Hepatocyte (in vitro differentiated cells): Measurements from ENCODE around the gene MRTFA. TPM values are rescaled to one million over a fixed set of nuclear protein-coding genes. Genes with fewer than 3 reads are reported as not detected.

Experiments
- DNase-seq: peaks from one replicate; pipeline ENCODE4 v3.0.0-alpha.2; 2016; ENCODE audit warnings: low spot score
- H2AFZ ChIP-seq: fragments of 200-600 bp; sonication (generic); 2 replicates; pipeline ENCODE4 v1.6.0; 2016; ENCODE audit warnings: antibody characterized with exemption, mild to moderate bottlenecking
- H3K27ac ChIP-seq: fragments of 200-600 bp; sonication (generic); 2 replicates; pipeline ENCODE4 v1.5.1; 2016; ENCODE audit warnings: mild to moderate bottlenecking
- H3K27me3 ChIP-seq: fragments of 200-600 bp; sonication (generic); 2 replicates; pipeline ENCODE4 v1.6.1; 2016
- H3K36me3 ChIP-seq: fragments of 200-600 bp; sonication (generic); replicated peaks from 2 replicates; pipeline ENCODE4 v1.5.1; 2016; ENCODE audit warnings: low read depth; ENCODE audit not compliant: insufficient read depth
- H3K4me1 ChIP-seq: fragments of 200-600 bp; sonication (generic); 2 replicates; pipeline ENCODE4 v1.5.1; 2016; ENCODE audit warnings: mild to moderate bottlenecking, moderate library complexity; ENCODE audit not compliant: insufficient read depth
- H3K4me2 ChIP-seq: fragments of 200-600 bp; sonication (generic); 2 replicates; pipeline ENCODE4 v1.6.0; 2016
- H3K4me3 ChIP-seq: fragments of 200-600 bp; sonication (generic); 2 replicates; pipeline ENCODE4 v1.5.1; 2016; ENCODE audit warnings: mild to moderate bottlenecking
- H3K79me2 ChIP-seq: fragments of 200-600 bp; sonication (generic); 2 replicates; pipeline ENCODE4 v1.6.0; 2017; ENCODE audit warnings: mild to moderate bottlenecking
- H3K9me2 ChIP-seq: fragments of 200-600 bp; sonication (generic); replicated peaks from 2 replicates; pipeline ENCODE4 v1.6.0; 2017; ENCODE audit warnings: mild to moderate bottlenecking; ENCODE audit not compliant: insufficient read depth
- H3K9me3 ChIP-seq: fragments of 200-600 bp; sonication (generic); 2 replicates; pipeline ENCODE4 v1.5.1; 2016; ENCODE audit warnings: low read depth, mild to moderate bottlenecking
- H4K20me1 ChIP-seq: fragments of 200-600 bp; sonication (generic); 2 replicates; pipeline ENCODE4 v1.6.0; 2016; ENCODE audit warnings: mild to moderate bottlenecking; ENCODE audit not compliant: insufficient read depth, poor library complexity, severe bottlenecking
- EZH2 ChIP-seq: fragments of 200-600 bp; sonication (generic); IDR thresholded peaks from 2 replicates; pipeline ENCODE4 v1.6.1; 2016; ENCODE audit warnings: antibody characterized with exemption, mild to moderate bottlenecking, borderline replicate concordance
- EZH2phosphoT487 ChIP-seq: fragments of 200-600 bp; sonication (generic); IDR thresholded peaks from one replicate; pipeline ENCODE4 v1.6.1; 2018; ENCODE audit warnings: antibody characterized with exemption, mild to moderate bottlenecking, low read depth, moderate library complexity; ENCODE audit not compliant: unreplicated experiment, severe bottlenecking
- WGBS: methylation state at CpG from one replicate; pipeline ENCODE4 v1.1.6; 2016; ENCODE audit warnings: low lambda C conversion rate; ENCODE audit errors: missing lambda C conversion rate; 5-methylcytosine and 5-hydroxymethylcytosine counted together
- polyA plus RNA-seq: library from polyadenylated mRNA; unstranded; fragments of >200 nt; fragmentation: Nextera tagmentation; extraction: Ambion mirVana; gene quantifications from 2 replicates; pipeline ENCODE4 v1.2.1, GENCODE V29; 2016
- total RNA-seq: library from RNA; depleted of rRNA; stranded (reverse); fragments of >200 nt; gene quantifications from 2 replicates; pipeline ENCODE4 v1.2.3, GENCODE V29; 2014
- TF ChIP-seq, protein P1 (sequence below): fragments of 200-600 bp; sonication (generic); IDR thresholded peaks from 2 replicates; pipeline ENCODE4 v1.5.1; 2016; ENCODE audit warnings: antibody characterized with exemption, mild to moderate bottlenecking; ENCODE audit not compliant: poor library complexity

Gene MRTFA
- total and polyA plus RNA-seq, 2 experiments from 2014 or later = 19.0 to 29.7 TPM

DNA sequence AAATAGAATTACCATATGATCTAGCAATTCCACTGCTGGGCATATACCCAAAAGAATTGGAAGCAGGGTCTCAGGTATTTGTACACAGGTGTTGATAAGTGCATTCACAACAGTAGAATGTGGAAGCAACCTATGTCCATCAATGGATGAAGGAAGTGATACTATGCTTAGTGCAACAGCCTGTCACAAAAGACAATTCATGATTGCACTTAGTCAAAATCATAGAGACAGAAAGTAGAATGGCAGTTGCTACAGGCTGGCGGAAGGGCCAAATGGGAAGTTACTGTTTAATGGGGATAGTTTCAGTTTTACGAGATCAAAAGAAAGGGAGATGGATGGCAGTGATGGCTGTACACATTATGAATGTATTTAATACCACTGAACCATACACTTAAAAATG, 224.1 kb downstream of the MRTFA start:
- TF ChIP-seq EZH2 (no peak), EZH2phosphoT487 (no peak)
- TF ChIP-seq, protein P1, sequence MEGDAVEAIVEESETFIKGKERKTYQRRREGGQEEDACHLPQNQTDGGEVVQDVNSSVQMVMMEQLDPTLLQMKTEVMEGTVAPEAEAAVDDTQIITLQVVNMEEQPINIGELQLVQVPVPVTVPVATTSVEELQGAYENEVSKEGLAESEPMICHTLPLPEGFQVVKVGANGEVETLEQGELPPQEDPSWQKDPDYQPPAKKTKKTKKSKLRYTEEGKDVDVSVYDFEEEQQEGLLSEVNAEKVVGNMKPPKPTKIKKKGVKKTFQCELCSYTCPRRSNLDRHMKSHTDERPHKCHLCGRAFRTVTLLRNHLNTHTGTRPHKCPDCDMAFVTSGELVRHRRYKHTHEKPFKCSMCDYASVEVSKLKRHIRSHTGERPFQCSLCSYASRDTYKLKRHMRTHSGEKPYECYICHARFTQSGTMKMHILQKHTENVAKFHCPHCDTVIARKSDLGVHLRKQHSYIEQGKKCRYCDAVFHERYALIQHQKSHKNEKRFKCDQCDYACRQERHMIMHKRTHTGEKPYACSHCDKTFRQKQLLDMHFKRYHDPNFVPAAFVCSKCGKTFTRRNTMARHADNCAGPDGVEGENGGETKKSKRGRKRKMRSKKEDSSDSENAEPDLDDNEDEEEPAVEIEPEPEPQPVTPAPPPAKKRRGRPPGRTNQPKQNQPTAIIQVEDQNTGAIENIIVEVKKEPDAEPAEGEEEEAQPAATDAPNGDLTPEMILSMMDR = no peak
- no peaks in the 10 kb centered on the region for H3K36me3 ChIP-seq
- H4K20me1 ChIP-seq = no peaks in the 10 kb centered on the region
- no peaks in the 10 kb centered on the region for H3K27me3 ChIP-seq
- H3K27ac ChIP-seq = no peak overlapping the region
- 93% methylated on average over 2 of the region's 2 CpGs for WGBS
- no peaks in the 10 kb centered on the region for H3K9me3 ChIP-seq
- no peaks in the 10 kb centered on the region for H3K4me1 ChIP-seq
- no peak overlapping the region for H3K4me2 ChIP-seq
- no peaks in the 10 kb centered on the region for H3K79me2 ChIP-seq
- no peak overlapping the region for H2AFZ ChIP-seq
- DNase-seq = no peak
- no peaks in the 10 kb centered on the region for H3K9me2 ChIP-seq
- no peak overlapping the region for H3K4me3 ChIP-seq

DNA sequence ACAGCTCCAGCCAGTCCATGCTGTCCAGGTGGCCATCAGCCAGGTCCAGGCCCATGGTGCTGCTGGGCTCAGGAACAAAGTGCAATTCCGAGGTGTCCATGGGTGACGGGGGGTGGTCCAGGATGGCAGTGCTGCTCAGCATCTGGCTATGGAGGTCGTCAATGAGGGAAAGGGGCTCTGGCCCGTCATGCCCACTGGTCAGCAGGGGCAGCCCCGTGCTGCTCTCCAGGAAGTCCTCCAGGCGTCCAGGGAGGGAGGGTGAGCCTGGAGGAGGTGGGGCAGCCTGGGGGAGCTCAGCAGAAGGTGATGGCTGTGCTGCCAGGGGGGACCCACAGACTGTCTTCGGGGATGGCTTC, 225.0 kb downstream of the MRTFA start:
- Histone ChIP-seq H3K36me3 (no peaks in the 10 kb centered on the region), H2AFZ (no peak overlapping the region), H3K9me3 (no peaks in the 10 kb centered on the region), H3K79me2 (no peaks in the 10 kb centered on the region), H3K4me1 (no peaks in the 10 kb centered on the region), H4K20me1 (no peaks in the 10 kb centered on the region), H3K4me2 (no peak overlapping the region), H3K27me3 (no peaks in the 10 kb centered on the region), H3K4me3 (no peak overlapping the region), H3K9me2 (no peaks in the 10 kb centered on the region), H3K27ac (no peak overlapping the region)
- TF ChIP-seq EZH2 = no peak
- TF ChIP-seq EZH2phosphoT487 = no peak
- TF ChIP-seq, protein P1 = no peak
- WGBS = 90% methylated on average over 7 of the region's 7 CpGs
- no peak for DNase-seq

DNA sequence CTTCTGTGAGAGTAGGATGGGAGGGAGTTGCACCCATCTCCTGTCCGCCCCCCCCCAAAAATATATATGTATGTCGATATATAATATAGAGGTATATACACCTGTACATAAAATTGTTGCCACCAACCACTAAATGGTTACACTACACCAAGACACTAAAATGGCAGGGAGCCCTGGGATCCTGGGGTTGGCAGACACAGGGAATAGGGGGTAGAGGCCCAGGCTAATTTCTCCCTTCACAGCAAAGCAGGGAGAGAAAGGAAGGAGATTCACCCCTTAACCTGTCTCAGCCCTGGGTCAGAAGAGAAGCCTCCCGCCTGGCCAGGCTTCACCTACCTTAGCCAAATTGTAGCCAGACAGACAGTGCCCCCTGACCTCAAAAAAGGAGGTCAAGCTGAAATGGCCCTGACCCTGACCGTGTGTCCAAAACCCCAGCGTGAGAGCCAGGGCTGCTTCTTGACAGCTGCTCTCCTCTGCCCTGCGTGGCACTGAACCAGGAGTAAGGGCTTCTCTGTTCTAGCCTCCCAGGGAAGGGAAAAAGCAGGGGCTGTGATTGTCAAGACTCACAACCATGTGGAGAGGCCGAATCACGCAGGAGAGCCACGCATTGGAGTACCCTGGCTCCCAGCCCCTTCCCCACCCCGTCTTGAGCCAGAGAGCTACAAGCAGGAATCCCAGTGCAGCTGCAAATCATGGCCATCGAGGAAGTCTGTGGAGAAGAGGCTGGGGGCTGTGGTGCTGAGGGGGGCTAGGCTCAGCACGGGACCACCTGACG, 225.6 kb downstream of the MRTFA start:
- Histone ChIP-seq H3K9me2 (no peaks in the 10 kb centered on the region), H3K79me2 (no peaks in the 10 kb centered on the region), H3K27ac (no peak overlapping the region), H3K4me1 (no peaks in the 10 kb centered on the region), H3K9me3 (no peaks in the 10 kb centered on the region), H3K4me2 (no peak overlapping the region), H3K27me3 (no peaks in the 10 kb centered on the region), H4K20me1 (no peaks in the 10 kb centered on the region), H3K36me3 (no peaks in the 10 kb centered on the region), H3K4me3 (no peak overlapping the region), H2AFZ (no peak overlapping the region)
- no peak for DNase-seq
- WGBS = 97% methylated on average over 13 of the region's 13 CpGs
- TF ChIP-seq, protein P1 = no peak
- TF ChIP-seq EZH2phosphoT487 = no peak
- TF ChIP-seq EZH2 = no peak
